GM18505 (cell line): ENCODE data around the gene FAM83G.

Source experiments
- ATAC-seq: cut with Tn5 transposase; IDR thresholded peaks from one replicate; pipeline ENCODE4 v1.9.1; 2021; ENCODE audit not compliant: unreplicated experiment
- POLR2A ChIP-seq: IDR thresholded peaks from 4 replicates; pipeline ENCODE4 v1.6.1; 2011; ENCODE audit warnings: borderline replicate concordance; ENCODE audit not compliant: insufficient read depth, insufficient read length; ENCODE audit errors: extremely low read depth

Gene FAM83G

GRCh38 chr17:18992454-18993130 lies 12.0 kb downstream of the FAM83G start:
- ATAC-seq: no peak
- TF ChIP-seq POLR2A: no peak

- ATAC-seq: no peak
These were observed 12.8 kb downstream of the FAM83G start for GRCh38 chr17:18991531-18992315.

GRCh38 chr17:18990331-18990730 lies 14.2 kb downstream of the FAM83G start:
- no peak for ATAC-seq
- no peak for TF ChIP-seq POLR2A

More at GRCh38 chr17:18991531-18992315, 12.8 kb downstream of the FAM83G start:
- TF ChIP-seq POLR2A: no peak

DNA sequence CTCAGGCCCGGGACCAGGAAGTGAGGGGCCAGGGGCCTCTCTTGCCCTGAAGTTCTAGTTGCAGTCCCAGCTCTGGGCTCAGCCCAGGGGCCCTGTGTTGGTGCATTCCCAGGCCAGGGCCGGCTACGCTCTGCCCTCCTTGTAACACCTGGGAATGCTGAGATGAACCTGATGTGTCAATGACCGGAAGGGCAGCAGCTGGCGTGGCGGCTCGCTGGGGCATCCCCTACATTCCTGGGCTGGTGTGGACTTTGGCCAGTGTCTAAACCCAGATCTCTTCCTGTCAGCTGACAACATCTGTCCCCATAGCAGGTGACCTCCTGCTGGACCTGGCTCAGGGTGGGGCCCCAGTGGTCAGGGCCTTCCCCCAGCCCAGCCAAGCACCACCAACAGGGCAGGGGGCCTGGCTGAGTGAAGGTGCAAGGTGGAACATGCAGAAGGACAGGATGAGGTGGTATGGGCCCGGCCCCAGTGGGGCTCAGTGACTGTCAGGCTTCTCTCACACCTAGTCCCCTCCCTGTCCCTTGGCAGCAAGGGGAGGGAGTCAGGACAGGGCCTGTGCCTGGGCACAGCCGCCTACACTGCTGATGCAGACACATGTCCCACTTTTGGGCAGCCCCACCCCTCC lies 15.9 kb downstream of the FAM83G start:
- no peak for ATAC-seq
- no peak for TF ChIP-seq POLR2A

GRCh38 chr17:18987862-18988545 lies 16.6 kb downstream of the FAM83G start:
- ATAC-seq: no peak
- TF ChIP-seq POLR2A: no peak

DNA sequence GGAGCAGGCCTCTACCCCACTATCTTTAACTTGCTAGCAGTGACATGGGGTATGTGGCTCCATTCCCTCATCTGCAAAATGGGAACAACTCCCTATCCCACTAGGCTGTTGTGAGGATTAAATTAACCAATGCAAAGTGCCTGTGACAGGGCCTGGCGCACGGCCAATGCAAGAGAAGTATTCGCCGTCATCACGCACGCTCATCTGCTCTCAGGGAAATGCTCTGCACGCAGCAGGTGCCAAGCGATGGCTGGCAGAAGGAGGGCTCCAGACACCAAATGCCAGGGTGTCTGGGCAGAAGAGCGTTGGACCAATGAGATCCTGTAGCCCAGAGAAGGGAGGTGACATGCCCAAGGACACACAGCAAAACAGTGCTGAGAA lies 17.3 kb downstream of the FAM83G start:
- no peak for ATAC-seq
- no peak for TF ChIP-seq POLR2A

GRCh38 chr17:18986541-18987229 lies 17.9 kb downstream of the FAM83G start:
- TF ChIP-seq POLR2A: no peak
- no peak for ATAC-seq

DNA sequence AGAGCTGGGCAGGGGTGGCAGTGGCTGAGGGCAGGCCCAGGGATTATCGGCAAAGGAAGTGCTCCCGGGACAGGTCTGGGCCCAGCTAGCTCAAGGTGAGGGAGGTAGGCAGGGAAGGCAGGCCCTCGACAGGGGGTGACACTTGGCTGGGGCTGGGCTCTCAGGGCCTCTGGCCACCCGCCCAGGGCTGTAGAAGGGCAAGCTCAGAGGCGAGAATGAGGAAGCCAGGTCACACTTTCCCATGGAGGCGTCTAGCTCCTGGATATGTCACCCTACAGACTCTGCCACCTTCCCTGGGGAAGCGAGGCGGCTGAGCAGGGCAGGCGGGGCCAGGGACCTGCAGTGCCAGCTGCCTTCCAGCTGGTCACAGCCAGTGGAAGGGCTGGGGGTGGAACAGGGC lies 19.1 kb downstream of the FAM83G start:
- no peak for TF ChIP-seq POLR2A
- no peak for ATAC-seq

GRCh38 chr17:18984273-18985114 lies 20.1 kb downstream of the FAM83G start:
- no peak for TF ChIP-seq POLR2A
- no peak for ATAC-seq

- no peak for ATAC-seq
- no peak for TF ChIP-seq POLR2A
These were observed 22.7 kb downstream of the FAM83G start for GRCh38 chr17:18981642-18982424.

DNA sequence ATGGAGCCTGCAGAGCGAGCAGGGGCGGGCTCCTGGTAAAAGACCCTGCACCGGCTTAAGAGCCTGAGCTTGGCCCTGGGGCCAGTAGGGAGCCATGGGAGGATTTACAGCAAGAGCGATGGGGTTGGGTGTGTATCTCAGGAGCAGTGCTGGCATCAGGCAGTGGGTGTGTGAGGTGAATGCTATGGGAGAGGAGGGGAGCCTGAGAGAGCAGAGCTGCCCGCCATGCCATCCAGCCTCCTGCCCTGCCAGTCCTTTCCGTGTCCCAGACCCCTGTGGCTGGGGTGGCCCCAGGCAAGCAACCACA lies 23.3 kb downstream of the FAM83G start:
- no peak for ATAC-seq
- no peak for TF ChIP-seq POLR2A
